B cell (primary cell): ENCODE results near the gene RABL3. TPM values are rescaled to one million over a fixed set of nuclear protein-coding genes. Genes with fewer than 3 reads are reported as not detected.

Experiments
- ATAC-seq: fragments of 200-7000 bp; cut with Tn5 transposase; one replicate; pipeline ENCODE4 v1.10.0; 2021; ENCODE audit warnings: low read depth, mild to moderate bottlenecking, moderate number of reproducible peaks, moderate library complexity
- CTCF ChIA-PET: fragments of 350-600 bp; sonication (Branson Sonifier 250); formaldehyde crosslinking; loops from one replicate; lab custom pipeline; 2021; ENCODE audit warnings: antibody characterized with exemption, inconsistent platforms; lab: Charles Lee
- POLR2A ChIA-PET: fragments of 350-600 bp; sonication (Branson Sonifier 250); formaldehyde crosslinking; loops from one replicate; lab custom pipeline; 2021; ENCODE audit warnings: antibody characterized with exemption; lab: Charles Lee
- DNase-seq: peaks from one replicate; pipeline ENCODE4 v3.0.0; 2013
- H2AFZ ChIP-seq: 2 replicates; pipeline ENCODE4 v1.6.1; 2012; ENCODE audit warnings: mild to moderate bottlenecking, low read depth, low read length; ENCODE audit not compliant: insufficient read depth, poor library complexity, severe bottlenecking
- H3K27ac ChIP-seq, 2 donors: 1 replicate in 1 of 2; 2 replicates in 1 of 2; pipeline ENCODE4 v1.5.1; 2012 to 2013; ENCODE audit warnings: low read length in 2 of 2, mild to moderate bottlenecking in 2 of 2, moderate library complexity in 1 of 2
- H3K27me3 ChIP-seq, 4 experiments: fragments of 200-600 bp in 1 of 4; sonication (generic) in 1 of 4; replicated peaks in 1 of 4; 1 replicate in 2 of 4; 2 replicates in 2 of 4; pipeline versions ENCODE4 v1.6.1 to v1.7.0; 2013 to 2016; ENCODE audit warnings: low read length in 3 of 4, mild to moderate bottlenecking in 2 of 4, mixed read lengths in 1 of 4, moderate library complexity in 1 of 4; ENCODE audit not compliant: insufficient read depth in 4 of 4, control insufficient read depth in 3 of 4; ENCODE audit errors: control extremely low read depth in 1 of 4
- H3K36me3 ChIP-seq, 2 experiments: replicated peaks in 1 of 2; 1 replicate in 1 of 2; 2 replicates in 1 of 2; pipeline versions ENCODE4 v1.6.1 to v1.7.1; 2013; ENCODE audit warnings: low read length in 1 of 2; ENCODE audit not compliant: insufficient read depth in 2 of 2, control insufficient read depth in 1 of 2; ENCODE audit errors: control extremely low read depth in 1 of 2, extremely low read depth in 1 of 2
- H3K4me1 ChIP-seq, 2 donors: fragments of 200-600 bp in 1 of 2; sonication (generic) in 1 of 2; 1 replicate in 1 of 2; 2 replicates in 1 of 2; pipeline versions ENCODE4 v1.5.1 to v1.6.1; 2013 to 2017; ENCODE audit warnings: low read length in 2 of 2; ENCODE audit not compliant: control insufficient read depth in 2 of 2, insufficient read depth in 2 of 2
- H3K4me2 ChIP-seq: replicated peaks from 2 replicates; pipeline ENCODE3; 2012; ENCODE audit warnings: mild to moderate bottlenecking, low read depth, low read length; ENCODE audit not compliant: poor library complexity, severe bottlenecking
- H3K4me3 ChIP-seq, 5 experiments: fragments of 200-600 bp in 1 of 5; sonication (generic) in 1 of 5; 1 replicate in 3 of 5; 2 replicates in 2 of 5; pipeline versions ENCODE4 v1.5.1 to v1.7.0; 2011 to 2016; ENCODE audit warnings: low read length in 4 of 5, mild to moderate bottlenecking in 4 of 5, low read depth in 2 of 5, control low read depth in 1 of 5, moderate library complexity in 1 of 5; ENCODE audit not compliant: insufficient read depth in 1 of 5; ENCODE audit errors: control extremely low read depth in 1 of 5, extremely low read depth in 1 of 5
- H3K79me2 ChIP-seq: fragments of 200-600 bp; sonication (generic); one replicate; pipeline ENCODE4 v1.6.0; 2016; ENCODE audit warnings: low read length; ENCODE audit not compliant: control insufficient read depth, insufficient read depth
- H3K9ac ChIP-seq: fragments of 200-600 bp; sonication (generic); 2 replicates; pipeline ENCODE4 v1.6.1; 2017; ENCODE audit warnings: mild to moderate bottlenecking, low read length, moderate library complexity
- H3K9me3 ChIP-seq, 3 donors: one replicate each; pipeline versions ENCODE4 v1.6.1 to v1.7.1; 2013; ENCODE audit warnings: low read length in 2 of 3; ENCODE audit not compliant: control insufficient read depth in 2 of 3, insufficient read depth in 1 of 3; ENCODE audit errors: control extremely low read depth in 1 of 3
- H4K20me1 ChIP-seq: 2 replicates; pipeline ENCODE4 v1.6.0; 2012; ENCODE audit warnings: mild to moderate bottlenecking, low read length; ENCODE audit not compliant: insufficient read depth, control insufficient read depth, poor library complexity, severe bottlenecking
- H3K27ac Mint-ChIP-seq: one replicate; pipeline ENCODE4 v1.8.0; 2021; ENCODE audit warnings: mixed read lengths
- H3K27me3 Mint-ChIP-seq: one replicate; pipeline ENCODE4 v1.8.0; 2021; ENCODE audit warnings: mixed read lengths
- H3K4me1 Mint-ChIP-seq: one replicate; pipeline ENCODE4 v1.8.0; 2021; ENCODE audit warnings: mixed read lengths
- H3K4me3 Mint-ChIP-seq: one replicate; pipeline ENCODE4 v1.8.0; 2021; ENCODE audit warnings: mixed read lengths
- H3K9me3 Mint-ChIP-seq: one replicate; pipeline ENCODE4 v1.8.0; 2022; ENCODE audit warnings: mixed read lengths; ENCODE audit not compliant: insufficient read depth
- EZH2 ChIP-seq: IDR thresholded peaks from 2 replicates; pipeline ENCODE4 v1.6.1; 2012; ENCODE audit warnings: borderline replicate concordance, low read depth, mild to moderate bottlenecking, moderate library complexity, low read length; ENCODE audit not compliant: insufficient read depth, poor library complexity, severe bottlenecking
- WGBS: methylation state at CpG from one replicate; pipeline ENCODE4 v1.1.5; 2013; ENCODE audit warnings: missing lambda C conversion rate; ENCODE audit not compliant: insufficient coverage; 5-methylcytosine and 5-hydroxymethylcytosine counted together
- intact Hi-C: fragments of 100-400 bp; cut with micrococcal nuclease; formaldehyde crosslinking; loops from one replicate; pipeline ENCODE4 v1.10.0; 2022
- polyA plus RNA-seq: library from polyadenylated mRNA; depleted of rRNA; stranded (reverse); fragments of >200 nt; gene quantifications from 2 replicates; pipeline ENCODE4 v1.2.3, GENCODE V29; 2012
- total RNA-seq, 2 donors: library from RNA; stranded (reverse); fragments of 120-200 nt in 1 of 2; gene quantifications; 1 replicate in 1 of 2; 2 replicates in 1 of 2; pipeline versions ENCODE4 v1.2.3 to v1.2.4, GENCODE V29; 2013 to 2022
- TF ChIP-seq, protein P1 (sequence below): fragments of 200-600 bp; IDR thresholded peaks from one replicate; pipeline ENCODE4 v1.8.0; 2022; ENCODE audit warnings: antibody characterized with exemption, mild to moderate bottlenecking

RABL3 gene
- total and polyA plus RNA-seq, 2 donors (not counting 1 experiment from before 2014, with no cell fraction given), result 2.5 to 18.8 TPM

DNA sequence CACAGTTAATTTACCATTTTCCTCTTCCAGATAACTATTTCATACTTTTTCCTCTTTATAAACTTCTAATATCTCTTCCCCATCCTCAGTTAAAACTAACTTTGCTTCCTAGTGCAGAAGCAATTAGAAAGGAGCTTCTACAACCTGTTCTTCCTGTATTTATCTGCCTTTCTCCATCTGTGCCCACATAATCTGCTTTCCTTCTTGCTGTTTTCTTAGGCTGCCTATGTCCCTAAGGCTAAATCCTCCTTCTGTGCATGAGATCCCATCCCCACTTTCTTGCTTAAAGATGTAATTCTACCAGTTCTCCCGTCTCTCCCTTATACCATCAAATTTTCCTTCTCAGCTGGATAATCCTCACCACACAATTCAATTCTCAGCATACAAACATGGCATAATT lies 31.9 kb downstream of the RABL3 start:
- intact Hi-C loops, result no loop called here
- Histone ChIP-seq H3K4me2 (no peak overlapping the region), H3K79me2 (no peaks in the 10 kb centered on the region), H4K20me1 (no peaks in the 10 kb centered on the region), H3K27ac (no peak overlapping the region), H3K27me3 (no peaks in the 10 kb centered on the region), H3K36me3 (no peaks in the 10 kb centered on the region), H3K9me3 (no peaks in the 10 kb centered on the region), H2AFZ (no peak overlapping the region), H3K9ac (no peak overlapping the region), H3K4me3 (no peak overlapping the region), H3K4me1 (peaks cover 0 to 9% of the 10 kb centered on the region in 2 donors)
- H3K27me3 Mint-ChIP-seq, result no peaks in the 10 kb centered on the region
- POLR2A ChIA-PET, result no interaction called here
- DNase-seq (no peak), ATAC-seq (no peak)
- WGBS, result 100% methylated on average over 1 of the region's 1 CpG
- H3K9me3 Mint-ChIP-seq, result no peaks in the 10 kb centered on the region
- no peak overlapping the region for H3K27ac Mint-ChIP-seq
- H3K4me3 Mint-ChIP-seq, result no peak overlapping the region
- no peak for TF ChIP-seq EZH2
- TF ChIP-seq, protein P1, sequence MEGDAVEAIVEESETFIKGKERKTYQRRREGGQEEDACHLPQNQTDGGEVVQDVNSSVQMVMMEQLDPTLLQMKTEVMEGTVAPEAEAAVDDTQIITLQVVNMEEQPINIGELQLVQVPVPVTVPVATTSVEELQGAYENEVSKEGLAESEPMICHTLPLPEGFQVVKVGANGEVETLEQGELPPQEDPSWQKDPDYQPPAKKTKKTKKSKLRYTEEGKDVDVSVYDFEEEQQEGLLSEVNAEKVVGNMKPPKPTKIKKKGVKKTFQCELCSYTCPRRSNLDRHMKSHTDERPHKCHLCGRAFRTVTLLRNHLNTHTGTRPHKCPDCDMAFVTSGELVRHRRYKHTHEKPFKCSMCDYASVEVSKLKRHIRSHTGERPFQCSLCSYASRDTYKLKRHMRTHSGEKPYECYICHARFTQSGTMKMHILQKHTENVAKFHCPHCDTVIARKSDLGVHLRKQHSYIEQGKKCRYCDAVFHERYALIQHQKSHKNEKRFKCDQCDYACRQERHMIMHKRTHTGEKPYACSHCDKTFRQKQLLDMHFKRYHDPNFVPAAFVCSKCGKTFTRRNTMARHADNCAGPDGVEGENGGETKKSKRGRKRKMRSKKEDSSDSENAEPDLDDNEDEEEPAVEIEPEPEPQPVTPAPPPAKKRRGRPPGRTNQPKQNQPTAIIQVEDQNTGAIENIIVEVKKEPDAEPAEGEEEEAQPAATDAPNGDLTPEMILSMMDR, result no peak
- CTCF ChIA-PET, result no interaction called here
- H3K4me1 Mint-ChIP-seq, result peaks cover 9% of the 10 kb centered on the region

DNA sequence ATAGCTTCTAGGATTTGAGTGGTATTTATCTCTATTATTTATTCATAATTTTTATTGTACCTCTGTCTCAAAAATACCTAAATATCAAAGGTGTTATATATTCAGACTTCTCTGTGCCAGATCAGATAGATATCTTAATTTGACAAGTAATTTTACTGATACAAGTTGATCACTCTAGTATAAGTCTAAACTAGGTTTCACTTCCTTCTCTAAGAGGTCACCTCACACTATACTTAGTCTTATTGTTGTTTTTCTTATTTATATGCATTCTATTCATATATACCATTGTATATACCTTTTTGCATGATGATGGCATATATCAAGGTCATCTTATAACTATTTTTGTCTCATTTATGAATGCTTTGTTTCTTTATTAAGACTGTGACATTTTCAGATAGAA lies 33.9 kb downstream of the RABL3 start:
- Histone ChIP-seq H2AFZ (no peak overlapping the region), H3K27me3 (no peaks in the 10 kb centered on the region), H3K4me1 (peaks cover 0 to 9% of the 10 kb centered on the region in 2 donors), H3K79me2 (no peaks in the 10 kb centered on the region), H3K36me3 (peaks cover 0 to 9% of the 10 kb centered on the region in 2 experiments), H3K9ac (no peak overlapping the region), H4K20me1 (no peaks in the 10 kb centered on the region), H3K4me2 (peak overlapping the region; percentile 5), H3K4me3 (no peak overlapping the region), H3K27ac (no peak overlapping the region), H3K9me3 (no peaks in the 10 kb centered on the region)
- Mint-ChIP-seq H3K27ac (no peak overlapping the region), H3K27me3 (no peaks in the 10 kb centered on the region), H3K4me1 (peaks cover 9% of the 10 kb centered on the region), H3K4me3 (no peak overlapping the region), H3K9me3 (peaks cover 3% of the 10 kb centered on the region)
- ATAC-seq (no peak), DNase-seq (peak; percentile 8)
- intact Hi-C loops, result no loop called here
- POLR2A ChIA-PET, result no interaction called here
- TF ChIP-seq, protein P1, result no peak
- no peak for TF ChIP-seq EZH2
- CTCF ChIA-PET, result no interaction called here
